Measurements from ENCODE around the gene MGAT3. TPM values are rescaled to one million over a fixed set of nuclear protein-coding genes. Genes with fewer than 3 reads are reported as not detected.

MGAT3 gene
- polyA plus RNA-seq, 1 experiment: 0.10 TPM

DNA sequence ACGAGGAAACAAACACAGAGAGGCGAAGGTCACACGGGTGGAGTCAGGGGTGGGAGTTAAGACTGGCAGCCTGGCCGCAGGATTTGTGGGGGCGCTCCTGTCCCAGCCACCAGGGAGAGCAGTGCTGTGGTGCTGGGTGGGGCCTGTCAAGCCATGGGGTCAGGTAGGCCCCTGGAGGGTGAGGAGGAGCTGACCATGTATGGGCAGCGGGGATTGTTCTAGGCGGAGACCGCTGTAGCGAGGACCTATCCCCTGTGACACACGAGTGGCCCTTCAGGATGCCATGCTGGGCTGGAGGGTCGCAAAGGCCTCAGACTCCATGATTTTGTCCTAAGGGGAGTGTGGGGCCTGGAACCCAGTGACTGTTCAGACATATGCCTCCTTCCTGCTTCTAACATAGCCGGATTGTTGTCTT, 77.3 kb downstream of the MGAT3 start:
- DNase-seq (ENCODE audit: low read depth, low spot score): no peak

DNA sequence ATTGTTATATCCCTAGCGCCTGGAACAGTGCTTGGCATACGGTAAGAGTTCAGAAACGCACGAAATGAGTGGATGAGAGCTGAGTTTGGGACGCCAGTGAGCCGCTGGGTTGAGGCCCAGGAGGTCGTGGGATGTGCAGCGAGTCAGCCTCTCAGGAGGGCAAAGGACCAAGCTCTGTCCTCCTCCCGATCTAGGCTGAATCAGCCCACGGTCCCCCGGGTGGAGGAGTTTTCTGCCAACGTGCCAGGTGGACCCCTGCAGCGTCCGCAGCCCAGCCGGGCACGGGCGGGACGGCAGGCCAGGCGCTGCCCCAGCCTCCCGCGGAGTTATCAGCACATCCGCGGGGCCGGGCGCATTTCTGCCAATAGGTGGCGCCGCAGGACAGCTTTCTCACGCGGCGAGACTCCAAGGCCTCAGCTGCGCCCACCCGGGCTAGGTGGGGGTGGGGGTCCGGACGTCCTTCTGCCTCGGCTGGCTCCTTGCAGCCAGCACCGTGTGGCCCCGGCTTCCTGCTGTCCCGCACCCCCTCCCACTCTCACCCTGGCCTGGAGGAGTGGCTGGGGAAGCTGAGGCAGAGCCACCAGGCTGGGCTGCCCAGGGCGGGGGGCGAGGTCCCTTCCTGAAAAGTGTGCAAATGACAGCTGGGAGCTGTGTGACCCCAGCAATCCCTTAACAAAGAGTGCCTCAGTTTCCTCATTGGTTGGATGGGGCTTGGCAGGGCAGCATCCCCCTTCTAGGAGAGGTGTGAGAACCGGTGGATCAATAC, 78.0 kb downstream of the MGAT3 start:
- Histone ChIP-seq H3K27ac (ENCODE audit: low read depth, low read length) (peak overlapping the region; percentile 1), H3K9me3 (ENCODE audit: control insufficient read depth, insufficient read depth, low read length) (no peaks in the 10 kb centered on the region; the same call in 1 of the 2 replicates), H3K27me3 (ENCODE audit: control insufficient read depth, insufficient read depth, low read length) (peaks cover 3% of the 10 kb centered on the region), H3K4me3 (ENCODE audit: low read depth, low read length) (no peak overlapping the region)
- CTCF ChIA-PET: interaction anchor here (0.5 to 7.7 kb wide), 29 partner anchors 9 to 814 kb away, joined by 3 to 119 read pairs (median 4); no protein-coding TSS in a partner anchor
- no peak for DNase-seq (ENCODE audit: low read depth, low spot score)
- TF ChIP-seq, protein P1, sequence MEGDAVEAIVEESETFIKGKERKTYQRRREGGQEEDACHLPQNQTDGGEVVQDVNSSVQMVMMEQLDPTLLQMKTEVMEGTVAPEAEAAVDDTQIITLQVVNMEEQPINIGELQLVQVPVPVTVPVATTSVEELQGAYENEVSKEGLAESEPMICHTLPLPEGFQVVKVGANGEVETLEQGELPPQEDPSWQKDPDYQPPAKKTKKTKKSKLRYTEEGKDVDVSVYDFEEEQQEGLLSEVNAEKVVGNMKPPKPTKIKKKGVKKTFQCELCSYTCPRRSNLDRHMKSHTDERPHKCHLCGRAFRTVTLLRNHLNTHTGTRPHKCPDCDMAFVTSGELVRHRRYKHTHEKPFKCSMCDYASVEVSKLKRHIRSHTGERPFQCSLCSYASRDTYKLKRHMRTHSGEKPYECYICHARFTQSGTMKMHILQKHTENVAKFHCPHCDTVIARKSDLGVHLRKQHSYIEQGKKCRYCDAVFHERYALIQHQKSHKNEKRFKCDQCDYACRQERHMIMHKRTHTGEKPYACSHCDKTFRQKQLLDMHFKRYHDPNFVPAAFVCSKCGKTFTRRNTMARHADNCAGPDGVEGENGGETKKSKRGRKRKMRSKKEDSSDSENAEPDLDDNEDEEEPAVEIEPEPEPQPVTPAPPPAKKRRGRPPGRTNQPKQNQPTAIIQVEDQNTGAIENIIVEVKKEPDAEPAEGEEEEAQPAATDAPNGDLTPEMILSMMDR (IDR thresholded peaks at IDR 0.05; ENCODE audit: low read depth, low read length): peak; percentile 82
- POLR2A ChIA-PET: interaction anchor here (0.7 kb wide), 1 partner anchor 11 kb away, joined by 10 read pairs; no protein-coding TSS in a partner anchor

More for the DNA sequence above, 77.3 kb downstream of the MGAT3 start:
- no peak overlapping the region for H3K4me3 ChIP-seq (ENCODE audit: low read depth, low read length)
- H3K27me3 ChIP-seq (ENCODE audit: control insufficient read depth, insufficient read depth, low read length): peaks cover 3% of the 10 kb centered on the region
- no peaks in the 10 kb centered on the region; the same call in 1 of the 2 replicates for H3K9me3 ChIP-seq (ENCODE audit: control insufficient read depth, insufficient read depth, low read length)
- ChIA-PET CTCF (interaction anchor here (0.5 to 7.7 kb wide), 24 partner anchors 10 to 814 kb away, joined by 3 to 119 read pairs (median 4); no protein-coding TSS in a partner anchor), POLR2A (no interaction called here)
- H3K27ac ChIP-seq (ENCODE audit: low read depth, low read length): peak overlapping the region; percentile 1
- TF ChIP-seq, protein P1 (IDR thresholded peaks at IDR 0.05; ENCODE audit: low read depth, low read length): no peak

DNA sequence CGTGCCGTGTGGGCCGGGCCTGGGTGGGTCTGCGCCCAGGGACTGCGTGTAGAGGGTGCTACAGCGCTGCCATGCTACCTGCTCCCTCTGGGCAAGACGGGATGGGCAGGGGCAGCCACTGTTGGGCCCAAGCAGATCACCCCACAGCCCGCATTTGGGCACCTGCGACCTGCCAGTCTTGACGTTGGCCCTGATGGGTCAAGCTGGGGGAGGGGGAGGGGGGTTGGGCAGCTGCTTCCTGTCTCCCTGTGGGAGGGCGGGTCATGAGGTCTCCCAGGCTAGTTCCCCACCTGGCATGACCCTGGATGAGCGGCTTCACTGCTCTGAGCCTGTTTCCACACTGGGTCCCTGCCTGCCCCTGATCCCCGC, 78.5 kb downstream of the MGAT3 start:
- Histone ChIP-seq H3K9me3 (ENCODE audit: control insufficient read depth, insufficient read depth, low read length) (no peaks in the 10 kb centered on the region; the same call in 1 of the 2 replicates), H3K4me3 (ENCODE audit: low read depth, low read length) (no peak overlapping the region), H3K27me3 (ENCODE audit: control insufficient read depth, insufficient read depth, low read length) (peaks cover 7% of the 10 kb centered on the region), H3K27ac (ENCODE audit: low read depth, low read length) (no peak overlapping the region)
- POLR2A ChIA-PET: interaction anchor here (0.7 kb wide), 1 partner anchor 12 kb away, joined by 10 read pairs; no protein-coding TSS in a partner anchor
- TF ChIP-seq, protein P1 (IDR thresholded peaks at IDR 0.05; ENCODE audit: low read depth, low read length): no peak
- CTCF ChIA-PET: interaction anchor here (0.7 to 7.7 kb wide), 20 partner anchors 8 to 813 kb away, joined by 3 to 119 read pairs (median 5); no protein-coding TSS in a partner anchor
- no peak for DNase-seq (ENCODE audit: low read depth, low spot score)

DNA sequence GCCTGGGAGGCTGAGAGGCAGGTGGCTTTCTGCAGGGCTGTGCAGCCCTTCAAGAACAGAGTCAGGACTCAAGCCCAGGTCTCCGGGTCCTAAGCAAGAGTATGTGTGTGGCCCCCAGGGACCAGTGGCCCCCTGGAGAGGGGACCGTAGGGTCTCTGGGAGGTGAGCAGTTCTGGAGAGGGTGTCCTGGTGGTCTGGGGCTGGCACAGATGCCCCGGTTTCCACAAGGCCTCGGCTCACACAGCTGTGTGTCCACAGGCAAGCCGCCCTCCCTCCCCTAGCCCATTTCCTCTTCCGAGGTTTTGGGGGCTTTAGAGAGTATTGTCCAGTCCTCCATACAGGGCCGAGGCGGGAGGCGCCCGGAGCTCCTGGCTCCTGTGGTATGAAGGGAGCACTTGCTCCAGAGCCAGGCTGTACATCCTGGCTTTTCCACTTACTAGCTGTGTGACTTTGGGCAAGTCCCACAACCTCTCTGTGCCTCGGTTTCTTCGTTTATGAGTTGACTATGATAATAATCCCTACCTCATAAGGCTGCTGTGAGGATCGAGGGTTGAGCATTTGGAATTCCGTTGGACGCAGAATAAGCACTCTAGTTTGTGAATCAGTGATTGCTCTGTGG, 79.1 kb downstream of the MGAT3 start:
- no peak overlapping the region for H3K4me3 ChIP-seq (ENCODE audit: low read depth, low read length)
- CTCF ChIA-PET: interaction anchor here (0.5 to 7.7 kb wide), 6 partner anchors 18 to 502 kb away, joined by 3 to 119 read pairs (median 9); no protein-coding TSS in a partner anchor
- no peaks in the 10 kb centered on the region; the same call in 1 of the 2 replicates for H3K9me3 ChIP-seq (ENCODE audit: control insufficient read depth, insufficient read depth, low read length)
- no peak overlapping the region for H3K27ac ChIP-seq (ENCODE audit: low read depth, low read length)
- POLR2A ChIA-PET: interaction anchor here (0.5 kb wide), 1 partner anchor 10 kb away, joined by 3 read pairs; no protein-coding TSS in a partner anchor
- peaks cover 7% of the 10 kb centered on the region for H3K27me3 ChIP-seq (ENCODE audit: control insufficient read depth, insufficient read depth, low read length)
- TF ChIP-seq, protein P1 (IDR thresholded peaks at IDR 0.05; ENCODE audit: low read depth, low read length): no peak
- DNase-seq (ENCODE audit: low read depth, low spot score): no peak
